SK-N-SH (cell line): Measurements from ENCODE around the gene MT1X. TPM values are rescaled to one million over a fixed set of nuclear protein-coding genes. Genes with fewer than 3 reads are reported as not detected.

Experiments
- CTCF ChIA-PET: fragments of 300-600, 350-600 bp; formaldehyde crosslinking; extraction: SDS; loops from one replicate; lab custom pipeline; 2021; lab: Yijun Ruan, JAX
- POLR2A ChIA-PET: fragments of 350-600 bp; sonication (Branson Sonifier 250); formaldehyde crosslinking; extraction: SDS; loops from one replicate; lab custom pipeline; 2020; ENCODE audit warnings: antibody characterized with exemption, inconsistent platforms; lab: Yijun Ruan, JAX
- DNase-seq: peaks from one replicate; pipeline ENCODE4 v3.0.0; 2012
- H2AFZ ChIP-seq: fragments of 200-600 bp; sonication (generic); 2 replicates; pipeline ENCODE4 v1.8.1; 2016; ENCODE audit warnings: antibody characterized with exemption, mild to moderate bottlenecking, low read depth
- H3F3A ChIP-seq: fragments of 200-600 bp; sonication (generic); replicated peaks from 2 replicates; pipeline ENCODE3; 2016; ENCODE audit warnings: antibody characterized with exemption, mild to moderate bottlenecking; ENCODE audit not compliant: insufficient read depth
- H3K27ac ChIP-seq, 2 experiments: fragments of 200-500 bp in 1 of 2; fragments of 200-600 bp in 1 of 2; sonication (Bioruptor generic) in 1 of 2; sonication (generic), shearing (Covaris generic) in 1 of 2; 2 replicates each; pipeline versions ENCODE4 v1.5.1 to v1.6.1; 2014 to 2016; ENCODE audit warnings: low read depth in 2 of 2, inconsistent platforms in 1 of 2, low read length in 1 of 2, mild to moderate bottlenecking in 1 of 2, mixed read lengths in 1 of 2
- H3K27me3 ChIP-seq: fragments of 200-600 bp; sonication (generic), shearing (Covaris generic); 2 replicates; pipeline ENCODE4 v1.6.1; 2016; ENCODE audit warnings: mixed run types; ENCODE audit not compliant: insufficient read depth
- H3K36me3 ChIP-seq, 2 experiments: fragments of 200-500 bp in 1 of 2; fragments of 200-600 bp in 1 of 2; sonication (Bioruptor generic) in 1 of 2; sonication (generic) in 1 of 2; replicated peaks in 1 of 2; 2 replicates each; pipeline versions ENCODE3 to v1.5.1; 2014 to 2016; ENCODE audit warnings: low read length in 1 of 2, mild to moderate bottlenecking in 1 of 2; ENCODE audit not compliant: insufficient read depth in 2 of 2, control insufficient read depth in 1 of 2
- H3K4me1 ChIP-seq, 2 experiments: fragments of 200-500 bp in 1 of 2; fragments of 200-600 bp in 1 of 2; sonication (Bioruptor generic) in 1 of 2; sonication (generic), shearing (Covaris generic) in 1 of 2; 2 replicates each; pipeline versions ENCODE4 v1.5.1 to v1.6.1; 2014 to 2016; ENCODE audit warnings: low read depth in 1 of 2, low read length in 1 of 2, mixed run types in 1 of 2; ENCODE audit not compliant: insufficient read depth in 2 of 2, control insufficient read depth in 1 of 2
- H3K4me2 ChIP-seq: fragments of 200-600 bp; sonication (generic), shearing (Covaris generic); 2 replicates; pipeline ENCODE4 v1.6.1; 2017; ENCODE audit warnings: mixed run types
- H3K4me3 ChIP-seq, 2 experiments: fragments of 200-500 bp in 1 of 2; fragments of 200-600 bp in 1 of 2; sonication (Bioruptor generic) in 1 of 2; sonication (generic), shearing (Covaris generic) in 1 of 2; 2 replicates each; pipeline versions ENCODE4 v1.5.1 to v1.8.1; 2014 to 2016; ENCODE audit warnings: low read depth in 2 of 2, inconsistent platforms in 1 of 2, low read length in 1 of 2, mild to moderate bottlenecking in 1 of 2, mixed read lengths in 1 of 2, moderate library complexity in 1 of 2
- H3K79me2 ChIP-seq: fragments of 200-600 bp; sonication (generic); 2 replicates; pipeline ENCODE4 v1.8.1; 2017; ENCODE audit warnings: mild to moderate bottlenecking; ENCODE audit not compliant: insufficient read depth
- H3K9ac ChIP-seq: fragments of 200-600 bp; sonication (generic); 2 replicates; pipeline ENCODE4 v1.6.1; 2017; ENCODE audit warnings: mixed run types
- H3K9me2 ChIP-seq: fragments of 200-600 bp; sonication (generic); 2 replicates; pipeline ENCODE4 v1.6.1; 2017; ENCODE audit warnings: mixed run types
- H3K9me3 ChIP-seq: fragments of 200-600 bp; sonication (generic); 2 replicates; pipeline ENCODE4 v1.6.1; 2017; ENCODE audit warnings: mixed run types, mild to moderate bottlenecking, moderate library complexity
- H4K20me1 ChIP-seq: fragments of 200-600 bp; sonication (generic); 2 replicates; pipeline ENCODE4 v1.6.1; 2017; ENCODE audit warnings: mild to moderate bottlenecking, mixed run types; ENCODE audit not compliant: insufficient read depth
- ELF1 ChIP-seq: IDR thresholded peaks from 2 replicates; pipeline ENCODE4 v1.4.0; 2012
- FOXM1 ChIP-seq: IDR thresholded peaks from 2 replicates; pipeline ENCODE4 v1.4.0; 2012; ENCODE audit warnings: low read depth, mild to moderate bottlenecking
- GABPA ChIP-seq: IDR thresholded peaks from 2 replicates; pipeline ENCODE4 v1.4.0; 2012; ENCODE audit warnings: low read depth, mild to moderate bottlenecking
- GATA2 ChIP-seq: sonication (generic); formaldehyde crosslinking; IDR thresholded peaks from 2 replicates; pipeline ENCODE4 v1.5.0; 2020; ENCODE audit warnings: mild to moderate bottlenecking, missing genetic modification reagents
- RFX5 ChIP-seq: IDR thresholded peaks from 2 replicates; pipeline ENCODE4 v1.6.1; 2012; ENCODE audit warnings: mild to moderate bottlenecking, improper control_type of control experiment, low read length
- SMC3 ChIP-seq: IDR thresholded peaks from 2 replicates; pipeline ENCODE4 v1.6.1; 2012; ENCODE audit warnings: low read depth, low read length, improper control_type of control experiment
- TCF12 ChIP-seq: IDR thresholded peaks from 2 replicates; pipeline ENCODE4 v1.4.0; 2012
- YY1 ChIP-seq: IDR thresholded peaks from 2 replicates; pipeline ENCODE4 v1.4.0; 2012; ENCODE audit warnings: low read depth, mild to moderate bottlenecking
- WGBS: methylation state at CpG from one replicate; pipeline ENCODE4 v1.1.6; 2017; ENCODE audit warnings: low lambda C conversion rate; 5-methylcytosine and 5-hydroxymethylcytosine counted together
- polyA plus RNA-seq, 3 experiments: library from polyadenylated mRNA; depleted of rRNA; stranded (reverse); fragments of >200 nt; gene quantifications; 2 replicates each; pipeline ENCODE4 v1.2.3, GENCODE V29; 2012
- TF ChIP-seq, protein P1 (sequence below): IDR thresholded peaks from 2 replicates; pipeline ENCODE4 v1.6.1; 2012; ENCODE audit warnings: mild to moderate bottlenecking, low read depth, low read length, moderate library complexity

MT1X gene
- polyA plus RNA-seq, 1 of the 3 experiments (the other 2 are of a cell fraction), result 213 TPM

- Histone ChIP-seq H3K27me3 (no peaks in the 10 kb centered on the region), H3F3A (no peaks in the 10 kb centered on the region), H3K4me3 (peak overlapping the region; percentile 62 to 69), H3K36me3 (no peaks in the 10 kb centered on the region), H3K9ac (peak overlapping the region; percentile 75), H3K27ac (peak overlapping the region; percentile 56 to 64; a peak in 3 of 4 replicates), H3K4me2 (peak overlapping the region; percentile 93), H3K4me1 (peaks cover 0 to 26% of the 10 kb centered on the region in 2 experiments; a peak in 2 of 4 replicates), H3K9me2 (no peaks in the 10 kb centered on the region), H4K20me1 (no peaks in the 10 kb centered on the region), H3K79me2 (peaks cover 9% of the 10 kb centered on the region; the same call in 1 of the 2 replicates), H2AFZ (peak overlapping the region; percentile 90), H3K9me3 (no peaks in the 10 kb centered on the region)
- WGBS, result 38% methylated on average over 7 of the region's 8 CpGs
- DNase-seq, result no peak
- TF ChIP-seq GABPA, result no peak
- no peak for TF ChIP-seq ELF1
- no peak for TF ChIP-seq GATA2 (CRISPR knock-in tag)
- no peak for TF ChIP-seq SMC3
- no peak for TF ChIP-seq TCF12
- no peak for TF ChIP-seq FOXM1
- TF ChIP-seq, protein P1, sequence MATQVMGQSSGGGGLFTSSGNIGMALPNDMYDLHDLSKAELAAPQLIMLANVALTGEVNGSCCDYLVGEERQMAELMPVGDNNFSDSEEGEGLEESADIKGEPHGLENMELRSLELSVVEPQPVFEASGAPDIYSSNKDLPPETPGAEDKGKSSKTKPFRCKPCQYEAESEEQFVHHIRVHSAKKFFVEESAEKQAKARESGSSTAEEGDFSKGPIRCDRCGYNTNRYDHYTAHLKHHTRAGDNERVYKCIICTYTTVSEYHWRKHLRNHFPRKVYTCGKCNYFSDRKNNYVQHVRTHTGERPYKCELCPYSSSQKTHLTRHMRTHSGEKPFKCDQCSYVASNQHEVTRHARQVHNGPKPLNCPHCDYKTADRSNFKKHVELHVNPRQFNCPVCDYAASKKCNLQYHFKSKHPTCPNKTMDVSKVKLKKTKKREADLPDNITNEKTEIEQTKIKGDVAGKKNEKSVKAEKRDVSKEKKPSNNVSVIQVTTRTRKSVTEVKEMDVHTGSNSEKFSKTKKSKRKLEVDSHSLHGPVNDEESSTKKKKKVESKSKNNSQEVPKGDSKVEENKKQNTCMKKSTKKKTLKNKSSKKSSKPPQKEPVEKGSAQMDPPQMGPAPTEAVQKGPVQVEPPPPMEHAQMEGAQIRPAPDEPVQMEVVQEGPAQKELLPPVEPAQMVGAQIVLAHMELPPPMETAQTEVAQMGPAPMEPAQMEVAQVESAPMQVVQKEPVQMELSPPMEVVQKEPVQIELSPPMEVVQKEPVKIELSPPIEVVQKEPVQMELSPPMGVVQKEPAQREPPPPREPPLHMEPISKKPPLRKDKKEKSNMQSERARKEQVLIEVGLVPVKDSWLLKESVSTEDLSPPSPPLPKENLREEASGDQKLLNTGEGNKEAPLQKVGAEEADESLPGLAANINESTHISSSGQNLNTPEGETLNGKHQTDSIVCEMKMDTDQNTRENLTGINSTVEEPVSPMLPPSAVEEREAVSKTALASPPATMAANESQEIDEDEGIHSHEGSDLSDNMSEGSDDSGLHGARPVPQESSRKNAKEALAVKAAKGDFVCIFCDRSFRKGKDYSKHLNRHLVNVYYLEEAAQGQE, result no peak
- TF ChIP-seq RFX5, result no peak
- ChIA-PET POLR2A (interaction anchor here (1.5 to 1.9 kb wide), 2 partner anchors 57 to 72 kb away, joined by 3 to 6 read pairs; partner anchors contain the start of gene MT1E), CTCF (interaction anchor here (1.1 to 6.1 kb wide), 4 partner anchors 19 to 82 kb away, joined by 3 to 41 read pairs (median 7); no protein-coding TSS in a partner anchor)
Measured at GRCh38 chr16:56682703-56683397, 580 bp downstream of the MT1X start.

GRCh38 chr16:56683424-56684172 lies 1.3 kb downstream of the MT1X start:
- ChIA-PET CTCF (interaction anchor here (0.9 to 6.1 kb wide), 5 partner anchors 12 to 83 kb away, joined by 3 to 41 read pairs (median 6); no protein-coding TSS in a partner anchor), POLR2A (interaction anchor here (1.5 to 1.9 kb wide), 2 partner anchors 58 to 73 kb away, joined by 3 to 6 read pairs; partner anchors contain the start of gene MT1E)
- peaks cover 0 to 26% of the 10 kb centered on the region in 2 experiments; a peak in 2 of 4 replicates for H3K4me1 ChIP-seq
- TF ChIP-seq YY1, result no peak
- H3K27ac ChIP-seq, result no peak overlapping the region
- peaks cover 9% of the 10 kb centered on the region; the same call in 1 of the 2 replicates for H3K79me2 ChIP-seq
- no peaks in the 10 kb centered on the region for H3F3A ChIP-seq
- H3K4me3 ChIP-seq, result peak overlapping the region in 1 of 2 experiments; percentile 69; a peak in 3 of 4 replicates
- 84% methylated on average over 5 of the region's 5 CpGs for WGBS
- H3K36me3 ChIP-seq, result no peaks in the 10 kb centered on the region
- H3K27me3 ChIP-seq, result no peaks in the 10 kb centered on the region
- H3K9me2 ChIP-seq, result no peaks in the 10 kb centered on the region
- peak overlapping the region; percentile 93 for H3K4me2 ChIP-seq
- DNase-seq, result no peak
- no peak overlapping the region for H2AFZ ChIP-seq
- no peaks in the 10 kb centered on the region for H3K9me3 ChIP-seq
- no peaks in the 10 kb centered on the region for H4K20me1 ChIP-seq
- H3K9ac ChIP-seq, result no peak overlapping the region
